ENCODE results near the gene MCM6.

- TF ChIP-seq CTCF (conservative IDR thresholded peaks at IDR 0.05; ENCODE audit: low read length) (no peak), EZH2phosphoT487 (IDR thresholded peaks at IDR 0.05; ENCODE audit: borderline replicate concordance) (no peak)
These were observed 14.6 kb upstream of the MCM6 start for GRCh38 chr2:135890835-135891234.
